Measurements from ENCODE around the gene ATP8B3. TPM values are rescaled to one million over a fixed set of nuclear protein-coding genes. Genes with fewer than 3 reads are reported as not detected.

The ATP8B3 gene
- total and polyA plus RNA-seq, 9 of the 15 experiments (the other 6 are each of a cell fraction or from before 2014, with no cell fraction given) = 1.2 to 12.3 (median 3.8) TPM

DNA sequence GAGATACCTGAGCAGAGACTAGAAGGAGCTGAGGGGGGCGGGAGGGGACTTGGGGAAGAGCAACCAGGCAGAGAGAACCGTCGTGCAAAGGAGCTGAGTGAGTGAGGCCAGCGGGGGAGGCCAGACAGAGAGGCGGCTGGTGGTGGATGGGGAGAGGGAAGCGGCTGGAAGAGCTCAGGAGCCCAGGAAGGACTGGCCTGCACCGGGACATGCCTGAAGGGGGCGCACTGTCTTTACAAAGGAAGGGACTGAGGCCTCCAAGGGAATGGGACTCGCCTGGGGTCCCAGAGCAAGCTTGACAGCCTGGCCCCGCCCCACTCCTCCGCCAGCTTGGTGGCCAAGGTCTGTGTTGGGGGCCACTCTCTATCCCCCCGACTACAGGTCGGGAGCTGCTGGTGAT is 43.8 kb downstream of the ATP8B3 start (continued):
- TF ChIP-seq, protein P1, sequence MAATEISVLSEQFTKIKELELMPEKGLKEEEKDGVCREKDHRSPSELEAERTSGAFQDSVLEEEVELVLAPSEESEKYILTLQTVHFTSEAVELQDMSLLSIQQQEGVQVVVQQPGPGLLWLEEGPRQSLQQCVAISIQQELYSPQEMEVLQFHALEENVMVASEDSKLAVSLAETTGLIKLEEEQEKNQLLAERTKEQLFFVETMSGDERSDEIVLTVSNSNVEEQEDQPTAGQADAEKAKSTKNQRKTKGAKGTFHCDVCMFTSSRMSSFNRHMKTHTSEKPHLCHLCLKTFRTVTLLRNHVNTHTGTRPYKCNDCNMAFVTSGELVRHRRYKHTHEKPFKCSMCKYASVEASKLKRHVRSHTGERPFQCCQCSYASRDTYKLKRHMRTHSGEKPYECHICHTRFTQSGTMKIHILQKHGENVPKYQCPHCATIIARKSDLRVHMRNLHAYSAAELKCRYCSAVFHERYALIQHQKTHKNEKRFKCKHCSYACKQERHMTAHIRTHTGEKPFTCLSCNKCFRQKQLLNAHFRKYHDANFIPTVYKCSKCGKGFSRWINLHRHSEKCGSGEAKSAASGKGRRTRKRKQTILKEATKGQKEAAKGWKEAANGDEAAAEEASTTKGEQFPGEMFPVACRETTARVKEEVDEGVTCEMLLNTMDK (IDR thresholded peaks at IDR 0.05; ENCODE audit: borderline replicate concordance, insufficient read depth, low read depth, low read length, poor library complexity, severe bottlenecking) = peak; percentile 57
- no peak for TF ChIP-seq ZKSCAN8 (CRISPR knock-in tag; IDR thresholded peaks at IDR 0.05)
- TF ChIP-seq, protein P2, sequence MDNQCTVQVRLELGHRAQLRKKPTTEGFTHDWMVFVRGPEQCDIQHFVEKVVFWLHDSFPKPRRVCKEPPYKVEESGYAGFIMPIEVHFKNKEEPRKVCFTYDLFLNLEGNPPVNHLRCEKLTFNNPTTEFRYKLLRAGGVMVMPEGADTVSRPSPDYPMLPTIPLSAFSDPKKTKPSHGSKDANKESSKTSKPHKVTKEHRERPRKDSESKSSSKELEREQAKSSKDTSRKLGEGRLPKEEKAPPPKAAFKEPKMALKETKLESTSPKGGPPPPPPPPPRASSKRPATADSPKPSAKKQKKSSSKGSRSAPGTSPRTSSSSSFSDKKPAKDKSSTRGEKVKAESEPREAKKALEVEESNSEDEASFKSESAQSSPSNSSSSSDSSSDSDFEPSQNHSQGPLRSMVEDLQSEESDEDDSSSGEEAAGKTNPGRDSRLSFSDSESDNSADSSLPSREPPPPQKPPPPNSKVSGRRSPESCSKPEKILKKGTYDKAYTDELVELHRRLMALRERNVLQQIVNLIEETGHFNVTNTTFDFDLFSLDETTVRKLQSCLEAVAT (IDR thresholded peaks at IDR 0.05) = no peak

DNA sequence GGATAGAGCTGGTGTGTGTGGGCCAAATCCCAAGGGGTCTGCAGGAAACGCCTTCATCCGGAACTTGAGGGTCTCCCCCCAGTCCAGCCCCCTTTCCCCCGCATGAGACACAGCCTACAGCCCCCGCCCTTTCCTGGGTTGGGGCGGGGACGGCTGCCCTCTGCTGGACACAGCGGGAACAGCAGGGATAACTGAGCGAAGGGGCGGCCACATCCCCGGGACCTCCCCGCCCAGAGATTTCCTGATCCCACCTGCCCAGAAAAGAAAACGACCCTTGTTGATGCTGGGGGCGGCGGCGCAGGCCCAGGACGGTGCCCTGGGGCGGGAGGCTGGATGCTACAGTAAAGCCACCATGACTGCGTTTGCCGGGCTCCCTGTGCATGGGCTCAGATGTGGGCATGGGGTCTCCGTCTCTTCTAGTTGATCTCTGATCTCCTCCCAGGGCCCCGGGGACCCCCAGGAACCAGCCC is 44.6 kb downstream of the ATP8B3 start:
- in situ Hi-C loops (cut with MboI) = loop anchor here (5.0 to 10.0 kb wide), 2 partner anchors 95 to 223 kb away; no protein-coding TSS in a partner anchor
- peak overlapping the region; percentile 27; the same call in 1 of the 2 replicates for H3K4me2 ChIP-seq (ENCODE audit: insufficient read depth, low read length)
- no TSS peak for BruUV-seq (replicated peaks)
- peak overlapping the region; percentile 80 for H2AFZ ChIP-seq (ENCODE audit: low read depth, low read length)
- intact Hi-C loops (cut with micrococcal nuclease) = loop anchor here (1.0 to 10.0 kb wide), 3 partner anchors 95 to 223 kb away; partner anchors contain the start of gene UQCR11
- H3K9me1 ChIP-seq (ENCODE audit: control insufficient read depth, insufficient read depth, low read length) = no peaks in the 10 kb centered on the region
- DNase-seq (ENCODE audit: extremely low read depth in 1 of 4, low spot score in 3 of 4) (peak; percentile 80 to 94 (median 90)), FAIRE-seq (peak; percentile 52), ATAC-seq (peak; percentile 90)
- CTCF ChIA-PET (ENCODE audit: low intra/inter-chr PET ratio) = interaction anchor here (0.6 to 4.0 kb wide), 7 partner anchors 16 to 482 kb away, joined by 3 to 84 read pairs (median 3); partner anchors contain the start of gene UQCR11
- WGBS (ENCODE audit: insufficient coverage, low coverage, missing lambda C conversion rate) = 3% methylated on average over 18 of the region's 21 CpGs
- H3K4me3 ChIP-seq = no peak overlapping the region
- H3K27ac ChIP-seq (ENCODE audit: extremely low read depth, low read depth, low read length) = no peak overlapping the region; the same call in 2 of the 3 replicates
- peaks cover 0 to 10% of the 10 kb centered on the region in 2 experiments; a peak in 4 of 5 replicates for H3K27me3 ChIP-seq (ENCODE audit: control insufficient read depth in 2 of 2, insufficient read depth in 2 of 2, low read length in 2 of 2)
- no peaks in the 10 kb centered on the region for H4K20me1 ChIP-seq (replicated peaks; ENCODE audit: control insufficient read depth, insufficient read depth, low read length)
- H3K79me2 ChIP-seq (ENCODE audit: control insufficient read depth, insufficient read depth, low read length) = no peaks in the 10 kb centered on the region
- H3K9me3 ChIP-seq (replicated peaks; ENCODE audit: control insufficient read depth, insufficient read depth, low read depth, low read length) = peaks cover 9% of the 10 kb centered on the region
- peaks cover 9 to 51% of the 10 kb centered on the region in 2 experiments; a peak in 4 of 5 replicates for H3K4me1 ChIP-seq (replicated peaks in 1 of 2; ENCODE audit: control insufficient read depth in 2 of 2, insufficient read depth in 2 of 2, low read length in 2 of 2)
- peak overlapping the region; percentile 39 to 84 for H3K9ac ChIP-seq (ENCODE audit: insufficient read depth in 1 of 2, low read depth in 2 of 2, low read length in 2 of 2)
- POLR2A ChIA-PET = interaction anchor here (0.5 to 0.6 kb wide), 2 partner anchors 80 to 334 kb away, joined by 3 read pairs; no protein-coding TSS in a partner anchor
- no peaks in the 10 kb centered on the region for H3K36me3 ChIP-seq (ENCODE audit: control insufficient read depth, insufficient read depth, low read length)
